Medulla oblongata (tissue), 1 donor: ENCODE measurements around the gene FRMPD4.

ENCODE experiments used
- DNase-seq: peaks from one replicate; pipeline ENCODE4 v3.0.0-alpha.2; 2015; ENCODE audit errors: extremely low spot score

Gene FRMPD4

DNA sequence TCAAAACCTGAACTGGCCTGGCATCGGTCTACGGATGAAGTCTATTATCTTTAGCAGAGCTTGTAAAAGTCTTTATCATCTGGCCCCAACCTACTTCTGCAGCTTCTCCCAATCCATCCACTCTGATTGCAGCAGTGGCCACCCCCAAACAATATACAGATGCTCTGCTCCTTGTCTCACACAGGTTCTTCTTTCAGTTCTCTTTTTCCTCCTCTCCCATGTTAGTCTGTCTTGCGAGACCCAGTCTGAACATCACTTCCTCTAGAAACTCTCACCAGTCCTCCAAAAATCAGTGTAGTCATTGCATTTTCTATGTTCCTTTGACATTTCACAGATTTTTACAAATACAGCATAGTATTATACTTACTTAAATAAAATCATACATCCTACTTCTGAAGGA lies 163.0 kb downstream of the FRMPD4 start:
- no peak for DNase-seq

DNA sequence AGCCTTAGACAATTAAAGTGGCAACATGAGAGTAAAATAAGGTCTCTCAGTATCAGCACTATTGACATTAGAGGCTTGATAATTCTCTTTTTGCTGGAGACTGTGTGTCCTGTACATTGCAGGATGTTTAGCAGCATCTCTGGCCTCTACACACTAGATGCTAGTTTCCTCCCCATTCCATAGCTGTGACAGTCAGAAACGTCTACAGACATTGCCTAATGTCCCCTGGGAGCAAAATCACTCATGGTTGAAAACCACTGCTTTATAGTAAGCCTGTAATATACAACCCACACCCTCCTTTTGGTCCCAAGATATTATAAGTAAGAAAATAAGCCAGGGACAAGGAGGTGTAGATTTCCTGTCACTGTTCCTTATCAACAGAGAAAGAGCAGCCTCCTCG lies 166.0 kb downstream of the FRMPD4 start:
- DNase-seq, result no peak

DNA sequence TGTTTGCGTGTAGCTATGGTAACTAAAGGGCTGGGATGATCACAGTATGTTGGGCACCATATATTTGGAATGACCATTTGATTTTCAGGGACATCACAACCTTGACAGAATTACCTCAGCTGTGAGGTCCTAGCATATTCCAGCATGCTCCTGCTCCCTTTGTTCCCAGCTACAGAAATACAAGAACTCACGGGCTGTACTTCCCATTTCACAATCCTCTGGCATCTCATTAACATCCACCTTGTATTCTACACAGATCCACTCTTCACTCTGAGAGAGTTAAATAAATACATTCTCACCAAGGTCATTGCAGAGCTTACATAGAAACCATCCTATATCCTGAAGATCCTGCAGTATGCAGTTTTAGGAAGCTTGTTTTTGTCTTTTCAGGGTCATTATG lies 169.7 kb downstream of the FRMPD4 start:
- no peak for DNase-seq

DNA sequence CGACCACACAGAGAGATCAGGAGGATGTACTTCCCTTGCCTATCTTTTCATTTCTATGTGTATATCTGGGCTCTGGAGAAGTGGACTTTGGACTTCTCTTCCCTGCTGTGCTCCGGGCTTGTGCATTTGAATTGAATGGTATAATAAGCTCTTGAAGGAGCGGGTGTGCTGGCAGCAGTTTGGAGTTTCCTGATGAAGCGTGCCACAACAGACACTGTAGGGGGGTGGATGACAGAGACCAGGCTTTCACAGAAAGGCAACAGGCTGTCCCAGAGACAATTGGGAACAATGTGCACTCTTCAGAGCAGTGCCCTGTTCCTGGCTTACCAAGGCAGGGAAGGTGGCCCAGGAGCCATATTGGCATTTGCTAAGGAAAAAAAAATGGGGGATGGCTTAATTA lies 170.1 kb downstream of the FRMPD4 start:
- DNase-seq, result no peak

DNA sequence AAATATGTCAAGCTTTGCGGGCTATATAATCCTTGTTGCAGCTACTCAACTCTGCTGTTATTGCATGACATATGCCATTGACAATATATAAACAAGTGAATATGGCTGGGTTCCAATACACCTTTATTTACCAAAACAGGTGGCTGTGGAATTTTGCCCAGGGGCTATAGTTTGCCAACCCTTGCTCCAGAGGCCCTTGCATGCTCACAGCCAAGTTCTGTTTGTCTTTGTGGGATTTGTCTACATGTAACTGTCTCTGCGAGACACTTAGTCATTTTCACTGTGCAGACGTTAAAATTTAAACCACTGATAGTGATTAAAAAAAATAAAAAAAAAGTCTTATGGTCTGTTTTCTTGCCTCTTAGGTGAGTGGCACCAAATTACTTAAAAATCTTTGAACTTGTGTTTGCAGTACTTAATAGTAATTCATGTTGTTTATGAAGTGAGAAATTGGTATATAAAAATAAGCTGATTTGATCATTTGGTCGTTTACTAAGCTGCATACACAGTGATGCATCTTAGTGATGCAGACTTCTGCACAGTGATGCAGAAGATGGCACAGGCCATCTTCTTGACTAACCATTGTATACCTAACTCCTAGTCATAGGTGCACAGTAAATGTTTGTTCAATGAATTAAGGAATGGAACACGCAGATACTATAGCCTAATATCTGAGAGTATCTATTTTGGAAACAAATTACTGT lies 170.9 kb downstream of the FRMPD4 start:
- DNase-seq, result no peak

DNA sequence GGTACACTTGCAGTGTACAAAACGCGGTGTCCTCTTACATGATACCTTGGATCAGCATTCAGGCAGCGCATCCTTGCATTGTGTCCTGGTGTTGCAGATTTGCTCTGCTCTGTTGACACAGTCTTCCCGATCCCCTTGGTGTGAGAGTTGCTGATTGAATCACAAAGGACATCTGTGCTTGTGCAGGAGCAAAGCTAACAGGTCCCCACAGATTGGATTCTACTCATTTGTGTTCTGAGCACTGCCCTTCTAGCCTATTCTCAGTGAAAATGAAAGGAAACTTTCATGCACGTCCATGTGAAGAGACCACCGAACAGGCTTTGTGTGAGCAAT lies 171.4 kb downstream of the FRMPD4 start:
- DNase-seq, result no peak

DNA sequence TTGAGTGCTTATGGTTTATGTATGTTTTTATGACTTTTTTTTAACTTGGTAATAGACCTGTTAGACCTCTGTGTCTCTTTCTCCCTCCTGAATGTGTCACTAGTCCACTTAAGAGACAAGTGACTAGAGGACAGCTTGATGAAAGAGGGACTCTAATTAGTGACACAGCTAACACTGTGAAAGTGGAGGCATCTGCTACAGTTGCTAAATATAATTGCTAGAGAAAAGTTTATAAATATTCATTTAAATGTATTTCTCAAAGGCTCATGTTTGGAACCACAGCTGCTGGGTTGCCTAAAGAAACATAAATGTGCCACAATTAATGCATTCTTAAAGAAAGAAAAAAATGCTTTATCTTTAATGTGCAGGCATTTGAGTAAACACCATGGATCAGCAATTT lies 176.4 kb downstream of the FRMPD4 start:
- no peak for DNase-seq

DNA sequence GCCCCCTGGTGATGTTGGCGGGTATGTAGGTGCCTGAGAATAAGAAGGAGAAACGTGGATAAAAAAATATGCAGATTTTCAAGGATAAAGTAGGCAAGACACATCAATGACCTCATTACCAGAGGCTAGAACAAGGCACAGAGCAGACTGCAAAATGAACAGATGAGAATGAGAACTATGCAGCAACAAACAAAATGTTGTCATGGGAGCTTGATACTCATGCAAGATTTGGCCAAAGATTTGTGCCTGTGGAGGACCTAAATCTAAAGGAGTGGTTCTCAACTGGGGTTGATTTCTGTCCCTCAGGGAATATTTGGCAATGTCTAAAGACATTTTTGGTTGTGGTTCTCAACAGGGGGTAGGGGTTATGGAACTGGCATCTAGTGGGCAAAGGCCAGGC lies 177.3 kb downstream of the FRMPD4 start:
- no peak for DNase-seq

DNA sequence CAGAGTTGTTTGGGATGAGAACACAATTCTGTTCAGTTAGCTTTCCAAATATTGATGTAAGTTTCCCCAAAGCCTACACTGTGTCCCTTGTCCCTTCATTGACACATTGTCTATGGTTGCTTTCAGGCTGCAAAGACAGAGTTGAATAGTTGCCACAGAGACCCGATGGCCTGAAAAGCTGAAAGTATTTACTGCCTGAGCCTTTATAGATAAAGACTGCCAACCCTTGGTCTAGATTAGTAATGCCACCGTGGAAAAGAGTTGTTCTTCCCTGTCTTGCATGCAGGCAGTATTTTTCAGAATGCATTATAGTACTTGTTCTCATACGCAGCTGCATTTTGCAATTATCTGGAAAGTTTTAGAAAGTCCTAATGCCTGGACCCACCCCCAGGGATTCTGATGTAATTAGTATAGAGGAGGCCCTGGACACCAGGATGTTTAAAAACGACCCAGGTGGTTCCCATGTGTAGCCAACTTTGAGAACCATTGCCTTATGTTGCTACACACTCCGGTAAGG lies 180.8 kb downstream of the FRMPD4 start:
- peak; percentile 30 for DNase-seq

DNA sequence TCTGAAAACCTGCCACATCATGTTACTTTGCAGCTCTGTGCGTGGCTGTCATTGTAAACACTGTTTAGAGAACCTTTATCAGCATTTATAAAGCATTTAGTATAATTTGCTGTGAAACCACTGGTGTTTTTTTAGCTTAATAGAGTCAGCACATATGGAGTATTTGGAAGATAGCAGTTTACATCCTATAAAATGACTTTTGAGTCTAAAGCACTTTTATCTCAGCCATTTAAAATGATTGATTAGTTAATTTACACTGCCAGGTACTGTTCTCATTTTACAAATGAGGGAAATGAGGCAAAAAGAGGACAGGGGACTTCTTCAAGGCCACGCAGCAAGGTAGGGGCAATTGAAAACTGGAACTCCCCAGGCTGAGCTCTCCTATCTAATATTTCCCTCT lies 181.7 kb downstream of the FRMPD4 start:
- DNase-seq, result no peak

DNA sequence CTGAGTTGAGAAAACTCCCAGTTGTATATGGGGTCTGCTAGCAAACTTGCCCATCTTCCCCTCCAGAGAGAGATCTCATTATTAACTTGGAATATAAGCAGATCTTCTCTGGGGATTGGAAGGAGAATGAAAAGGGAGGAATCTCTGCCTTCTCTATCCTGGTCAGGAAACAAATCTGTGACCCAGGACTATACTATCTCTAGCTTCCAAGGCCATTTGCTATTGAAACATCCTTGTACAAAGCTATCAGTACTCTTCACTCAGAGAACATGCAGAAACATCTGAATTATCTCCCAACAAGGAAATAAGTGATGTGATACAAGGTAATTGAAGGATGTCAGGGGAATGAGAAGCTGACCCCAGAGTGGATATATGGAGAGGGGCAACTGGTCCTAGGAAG lies 183.8 kb downstream of the FRMPD4 start:
- DNase-seq, result no peak

DNA sequence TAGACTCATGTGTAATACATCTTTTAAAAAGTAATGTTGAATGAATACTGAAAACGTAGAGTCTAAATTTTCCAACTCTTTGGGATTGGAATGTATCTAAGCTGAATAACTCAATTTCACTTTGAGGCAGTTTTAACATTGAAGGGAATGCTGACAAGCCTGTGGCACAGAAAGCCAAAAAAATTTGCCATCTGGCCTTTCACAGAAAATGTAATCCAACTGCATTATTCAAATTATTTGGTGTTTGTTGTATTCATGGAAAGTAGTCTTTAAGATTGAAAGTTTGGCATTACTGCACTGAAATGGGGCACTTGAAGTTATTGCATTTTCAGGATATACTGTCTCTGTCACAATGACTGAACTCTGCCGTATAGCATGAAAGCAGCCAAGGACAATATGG lies 186.9 kb downstream of the FRMPD4 start:
- no peak for DNase-seq

DNA sequence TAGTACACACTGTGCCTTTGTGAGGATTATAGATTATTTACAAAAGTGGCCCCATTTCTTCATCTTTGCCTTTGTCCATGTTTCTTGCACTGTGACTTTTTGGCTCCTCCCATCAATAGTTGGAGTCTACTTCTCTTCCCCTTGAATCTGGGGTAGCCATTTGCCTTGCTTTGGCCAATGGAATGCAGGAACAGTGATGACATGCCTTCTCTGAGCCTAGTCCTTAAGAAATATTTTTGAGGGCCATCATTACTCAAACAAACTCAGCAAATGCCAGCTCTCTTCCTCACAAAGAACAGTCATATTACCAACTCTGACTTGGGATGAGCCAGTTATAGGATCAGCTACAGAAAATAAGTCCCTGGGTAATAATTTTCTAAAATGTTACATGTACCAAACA lies 189.6 kb downstream of the FRMPD4 start:
- no peak for DNase-seq

DNA sequence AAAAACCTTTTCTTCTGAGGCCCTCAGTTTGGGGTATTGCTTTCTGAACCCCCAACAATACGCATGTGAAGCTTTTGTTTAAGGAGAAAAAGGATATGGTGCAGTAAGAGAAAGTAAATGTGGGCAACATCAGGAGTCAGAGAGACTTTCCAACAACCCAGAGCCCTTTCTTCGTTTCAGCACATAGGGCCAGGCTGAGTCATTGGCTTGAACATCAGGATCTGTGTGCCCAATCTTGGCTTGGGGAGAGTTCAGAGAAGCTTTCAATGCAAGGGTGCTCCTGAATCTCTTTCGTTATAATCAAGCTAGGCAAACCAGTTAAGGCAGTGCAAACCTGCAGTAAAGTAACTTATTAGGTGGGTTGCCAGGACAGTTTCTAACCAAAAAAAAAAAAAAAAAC lies 191.2 kb downstream of the FRMPD4 start:
- no peak for DNase-seq

DNA sequence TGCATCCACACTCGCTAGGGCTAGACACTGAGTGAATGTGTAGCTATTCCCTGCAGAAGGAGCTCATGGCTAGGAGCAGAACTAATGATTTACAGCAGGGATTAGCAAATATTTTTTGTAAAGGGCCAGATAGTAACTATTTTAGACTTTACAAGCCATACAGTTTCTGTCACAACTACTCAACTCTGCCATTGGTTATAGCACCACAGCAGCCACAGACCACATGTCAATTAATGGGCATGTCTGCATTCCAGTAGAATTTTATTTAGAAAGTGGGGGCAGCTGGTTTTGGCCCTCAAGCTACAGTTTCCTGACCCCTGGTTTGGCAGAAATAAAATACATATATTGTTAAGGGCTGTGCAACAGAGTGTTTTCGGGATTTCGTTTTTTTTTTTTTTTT lies 192.6 kb downstream of the FRMPD4 start:
- no peak for DNase-seq

DNA sequence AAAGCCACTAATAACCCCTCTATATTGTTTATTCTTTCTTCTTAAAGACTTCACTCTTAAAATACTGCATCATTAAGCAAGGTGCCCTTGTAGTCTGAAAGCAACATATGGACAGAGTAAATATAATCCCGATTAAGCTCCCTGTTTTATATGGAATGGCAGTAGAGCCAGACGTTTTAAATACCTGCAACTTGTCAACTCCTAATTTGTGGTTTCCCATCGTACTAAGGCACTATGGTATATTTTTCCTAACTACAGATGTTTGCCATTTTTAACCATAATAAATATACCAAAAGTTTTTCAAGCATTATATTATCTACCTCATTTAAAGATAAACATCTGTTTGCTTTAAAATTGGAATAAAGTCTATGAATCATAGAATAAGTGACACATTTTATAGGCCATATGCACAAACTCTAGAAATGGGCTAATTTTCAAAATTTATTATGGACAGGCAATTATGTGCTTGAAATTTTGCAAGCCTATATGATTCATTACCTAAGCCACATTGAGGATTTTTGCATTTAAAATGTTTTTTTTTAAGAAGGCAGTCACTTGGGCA lies 194.6 kb downstream of the FRMPD4 start:
- no peak for DNase-seq

DNA sequence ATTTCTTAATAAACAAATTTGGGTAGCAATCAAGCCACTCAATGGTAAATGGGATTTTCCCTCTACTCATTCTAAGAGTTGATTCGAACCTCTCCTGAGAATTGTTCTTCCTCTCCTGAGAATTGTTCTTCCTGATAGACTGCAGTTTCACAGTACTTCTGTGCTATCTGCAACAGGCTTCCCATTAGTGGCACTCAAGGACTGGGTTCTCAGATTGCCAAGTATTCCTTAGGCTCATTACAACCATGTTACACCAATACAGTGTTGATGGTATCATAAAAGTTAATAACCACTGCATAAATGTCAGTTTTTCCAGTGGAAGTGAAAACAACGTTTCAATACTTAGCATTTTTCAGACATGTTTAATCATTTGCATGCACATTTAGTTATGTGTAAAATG lies 201.6 kb downstream of the FRMPD4 start:
- no peak for DNase-seq

DNA sequence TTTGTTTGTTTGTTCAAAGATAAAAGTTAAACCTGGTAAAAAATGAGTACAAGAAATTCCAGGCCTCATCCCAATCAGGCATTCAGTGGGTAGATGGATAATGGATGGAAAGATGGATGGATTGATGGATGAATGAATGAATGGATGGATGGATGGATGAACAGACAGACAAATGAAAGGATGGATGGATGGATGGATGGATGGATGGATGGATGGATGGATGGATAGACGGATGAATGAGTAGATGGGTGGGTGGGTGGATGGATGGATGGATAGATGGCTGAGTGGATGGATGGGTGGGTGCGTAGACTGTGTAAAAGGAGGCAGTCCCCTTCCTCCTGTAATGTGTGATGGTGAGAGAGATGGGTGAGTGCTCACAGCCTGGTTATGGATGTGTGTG lies 206.7 kb downstream of the FRMPD4 start:
- DNase-seq, result no peak

DNA sequence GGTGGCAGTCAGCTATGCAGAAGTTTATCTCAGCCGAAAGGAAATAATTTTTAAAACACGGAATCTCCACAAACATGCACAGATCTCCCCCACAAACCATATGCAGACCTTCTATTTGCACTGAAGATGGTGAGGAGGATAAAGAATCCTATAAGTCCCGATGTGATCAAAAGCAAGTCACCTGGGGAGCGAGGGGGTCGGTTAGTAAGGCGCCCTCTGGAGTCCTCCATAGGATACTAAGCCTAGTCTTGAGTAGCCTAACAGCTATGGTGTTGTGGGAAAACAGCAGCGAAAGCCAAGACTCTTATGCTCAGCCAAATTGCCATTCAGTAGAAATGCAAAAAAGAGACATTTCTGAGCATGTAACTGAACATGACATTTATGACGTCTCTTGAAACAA lies 210.9 kb downstream of the FRMPD4 start:
- DNase-seq, result no peak

DNA sequence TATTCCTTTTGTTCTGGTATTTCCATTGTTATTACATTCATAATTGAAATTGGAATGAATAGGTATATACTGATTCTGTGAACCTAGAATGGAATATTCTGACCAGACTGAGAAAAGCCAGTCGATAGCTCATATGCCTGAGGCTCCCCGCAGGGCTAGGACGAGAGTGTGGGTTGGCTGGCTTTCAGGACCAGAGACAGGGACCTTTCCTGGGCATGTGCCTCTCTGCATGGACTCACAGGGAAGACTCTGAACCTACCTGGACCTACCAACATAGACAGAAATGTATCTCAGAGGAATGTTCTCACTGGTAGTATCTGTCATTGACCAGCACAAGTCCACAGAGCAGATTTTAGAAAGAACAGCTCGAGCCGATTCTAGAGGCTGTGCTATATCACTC lies 214.6 kb downstream of the FRMPD4 start:
- DNase-seq, result no peak

DNA sequence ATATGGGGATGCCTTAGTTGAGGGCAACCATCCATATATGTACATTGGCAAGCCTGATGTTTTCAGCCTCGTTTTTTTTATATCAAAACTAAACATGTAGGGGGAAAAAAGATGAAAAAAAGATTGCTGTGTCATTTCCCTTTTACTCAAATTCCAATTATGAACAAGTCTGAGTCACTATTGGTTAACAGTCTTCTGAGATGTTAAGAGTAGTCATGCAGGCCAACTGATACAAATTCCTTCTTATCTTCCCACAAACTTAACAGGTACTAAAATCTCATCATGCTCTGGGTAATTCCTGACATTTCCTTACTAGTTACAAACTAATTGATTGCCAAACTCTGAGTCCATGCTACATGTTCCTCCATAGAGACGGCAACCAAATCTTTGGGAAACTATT lies 222.1 kb downstream of the FRMPD4 start:
- no peak for DNase-seq

DNA sequence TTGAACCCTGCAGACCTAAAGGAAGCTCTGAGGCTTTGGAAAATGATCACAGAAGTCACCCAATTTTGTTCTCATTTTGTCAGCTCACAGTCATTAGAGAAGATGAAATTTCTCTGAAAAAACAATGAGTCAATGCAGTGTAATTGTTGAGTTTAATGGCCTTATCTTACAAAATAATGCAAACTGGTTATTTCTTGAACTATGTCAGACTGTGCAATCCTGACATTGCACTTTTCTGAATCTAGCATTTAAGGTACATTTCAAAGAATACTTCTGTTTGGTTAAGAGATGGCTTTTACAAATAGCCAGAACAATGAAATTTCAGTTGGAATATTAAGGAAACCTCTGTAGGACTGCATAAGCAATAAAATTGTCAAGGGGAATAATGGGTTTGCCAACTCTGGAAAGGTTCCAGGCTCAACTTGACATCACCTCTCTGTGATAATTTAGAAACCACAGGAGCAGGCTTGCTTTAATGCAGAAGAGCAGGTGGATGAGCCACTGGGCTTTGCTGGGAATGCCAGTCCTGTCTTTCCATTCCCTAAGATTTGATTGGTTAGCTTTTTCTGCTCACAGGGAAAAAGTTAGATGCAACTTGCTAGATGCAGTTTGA lies 222.8 kb downstream of the FRMPD4 start:
- no peak for DNase-seq

DNA sequence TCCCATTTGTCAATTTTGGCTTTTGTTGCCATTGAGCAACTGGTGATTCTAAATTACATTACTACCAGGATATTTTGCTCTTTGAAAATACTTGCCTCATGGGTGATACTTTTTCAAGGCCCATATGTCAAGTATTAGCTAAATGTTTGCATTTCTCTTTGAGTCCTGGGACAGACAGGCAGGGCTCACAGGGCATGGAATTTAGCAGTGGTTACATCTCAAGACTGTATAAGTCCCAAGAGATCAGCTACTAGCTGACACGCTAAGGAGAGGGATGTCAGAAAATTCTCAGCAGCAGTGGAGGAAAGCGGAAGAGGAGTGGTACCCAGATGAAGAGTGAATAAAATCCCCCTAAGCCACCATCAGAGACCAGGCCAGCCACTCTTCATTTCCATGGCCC lies 224.9 kb downstream of the FRMPD4 start:
- no peak for DNase-seq

DNA sequence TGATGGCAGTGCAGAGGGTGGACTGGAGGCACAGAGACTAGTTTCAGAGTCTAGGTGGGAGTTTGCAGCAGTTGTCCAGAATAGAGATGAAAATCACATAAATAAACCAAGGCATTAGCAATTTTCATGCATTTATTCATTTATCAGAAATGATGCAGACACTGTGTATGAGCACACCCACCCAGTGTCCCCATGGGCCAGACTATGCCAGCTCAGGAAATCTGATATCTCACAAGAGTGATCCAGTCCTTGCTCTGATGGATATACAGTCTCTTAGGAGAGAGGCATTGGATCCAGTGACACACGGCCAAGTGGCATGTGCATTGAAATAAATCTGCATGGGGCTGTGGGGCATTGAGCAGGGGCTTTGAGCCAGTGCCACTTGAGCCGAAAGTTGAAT lies 228.2 kb downstream of the FRMPD4 start:
- DNase-seq, result no peak
